ENCODE measurements around the gene ITGB1BP1.

ITGB1BP1 gene

DNA sequence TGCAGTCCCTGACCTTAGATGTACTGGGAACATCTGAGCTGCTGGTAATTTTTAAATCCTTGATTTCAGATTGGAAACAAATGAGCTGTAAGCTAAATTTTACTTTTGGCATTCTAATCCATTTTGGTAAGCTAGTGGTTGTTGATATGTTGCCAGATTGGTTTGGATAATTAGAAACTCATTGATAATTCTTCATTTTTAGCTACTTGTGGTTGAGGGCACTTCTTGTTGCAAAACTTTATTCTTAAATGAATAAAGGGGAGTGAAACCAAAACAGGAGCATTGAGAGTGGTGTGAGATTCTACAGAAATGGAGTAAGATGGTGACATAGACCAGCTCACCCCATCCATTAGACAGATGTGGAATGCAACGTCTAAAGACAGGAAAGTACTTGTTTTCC is 64.5 kb downstream of the ITGB1BP1 start:
- in situ Hi-C loops (cut with MboI; ENCODE audit: low sequenced_read_pairs, unreplicated experiment), result no loop called here

DNA sequence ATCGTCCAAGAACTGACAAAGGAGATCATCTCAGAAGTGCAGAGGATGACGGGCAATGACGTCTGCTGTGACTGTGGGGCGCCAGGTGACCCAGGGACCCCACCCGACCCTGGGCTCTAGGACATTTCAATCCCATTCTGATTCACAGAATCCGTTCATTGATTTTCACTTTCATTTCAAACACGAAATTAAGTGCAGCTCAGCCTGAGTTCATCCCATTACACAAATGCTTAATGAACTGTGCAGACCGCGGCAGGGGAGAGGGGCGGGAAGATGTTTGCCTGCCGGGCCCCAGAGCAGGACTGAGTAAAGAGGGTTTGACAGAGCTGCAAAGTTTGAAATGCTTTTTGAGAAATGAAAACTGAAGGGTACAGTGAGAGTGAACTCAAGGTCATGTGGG is 67.1 kb downstream of the ITGB1BP1 start:
- in situ Hi-C loops (cut with MboI; ENCODE audit: low sequenced_read_pairs, unreplicated experiment), result no loop called here
- TF ChIP-seq, protein P1, sequence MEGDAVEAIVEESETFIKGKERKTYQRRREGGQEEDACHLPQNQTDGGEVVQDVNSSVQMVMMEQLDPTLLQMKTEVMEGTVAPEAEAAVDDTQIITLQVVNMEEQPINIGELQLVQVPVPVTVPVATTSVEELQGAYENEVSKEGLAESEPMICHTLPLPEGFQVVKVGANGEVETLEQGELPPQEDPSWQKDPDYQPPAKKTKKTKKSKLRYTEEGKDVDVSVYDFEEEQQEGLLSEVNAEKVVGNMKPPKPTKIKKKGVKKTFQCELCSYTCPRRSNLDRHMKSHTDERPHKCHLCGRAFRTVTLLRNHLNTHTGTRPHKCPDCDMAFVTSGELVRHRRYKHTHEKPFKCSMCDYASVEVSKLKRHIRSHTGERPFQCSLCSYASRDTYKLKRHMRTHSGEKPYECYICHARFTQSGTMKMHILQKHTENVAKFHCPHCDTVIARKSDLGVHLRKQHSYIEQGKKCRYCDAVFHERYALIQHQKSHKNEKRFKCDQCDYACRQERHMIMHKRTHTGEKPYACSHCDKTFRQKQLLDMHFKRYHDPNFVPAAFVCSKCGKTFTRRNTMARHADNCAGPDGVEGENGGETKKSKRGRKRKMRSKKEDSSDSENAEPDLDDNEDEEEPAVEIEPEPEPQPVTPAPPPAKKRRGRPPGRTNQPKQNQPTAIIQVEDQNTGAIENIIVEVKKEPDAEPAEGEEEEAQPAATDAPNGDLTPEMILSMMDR (IDR thresholded peaks at IDR 0.05; ENCODE audit: borderline replicate concordance, control extremely low read depth, extremely low read depth, insufficient read depth, missing control alignments), result no peak
- DNase-seq (ENCODE audit: low spot score), result no peak

More for the DNA sequence above, 64.5 kb downstream of the ITGB1BP1 start:
- TF ChIP-seq, protein P1 (IDR thresholded peaks at IDR 0.05; ENCODE audit: borderline replicate concordance, control extremely low read depth, extremely low read depth, insufficient read depth, missing control alignments), result no peak
- DNase-seq (ENCODE audit: low spot score), result no peak

DNA sequence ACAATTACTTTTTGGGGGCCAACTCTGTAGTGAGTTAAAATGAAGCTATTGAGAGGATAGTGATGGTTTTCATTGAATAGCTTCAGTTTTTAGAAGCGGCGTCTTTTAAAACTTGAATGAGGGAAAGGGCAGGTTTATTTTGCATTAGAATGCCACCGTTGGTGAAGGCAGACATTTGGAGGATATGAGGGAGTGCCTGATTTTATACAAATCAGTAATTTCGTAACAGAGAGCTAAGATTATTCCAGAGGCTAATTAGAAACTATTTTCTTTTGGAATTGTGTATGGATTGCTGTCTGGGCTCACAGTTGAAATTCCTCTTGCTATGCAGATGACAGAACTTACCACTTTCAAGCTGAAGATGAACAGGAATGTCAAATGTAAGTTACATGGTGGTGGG is 67.6 kb downstream of the ITGB1BP1 start:
- TF ChIP-seq, protein P1 (IDR thresholded peaks at IDR 0.05; ENCODE audit: borderline replicate concordance, control extremely low read depth, extremely low read depth, insufficient read depth, missing control alignments), result no peak
- DNase-seq (ENCODE audit: low spot score), result no peak
- in situ Hi-C loops (cut with MboI; ENCODE audit: low sequenced_read_pairs, unreplicated experiment), result no loop called here

DNA sequence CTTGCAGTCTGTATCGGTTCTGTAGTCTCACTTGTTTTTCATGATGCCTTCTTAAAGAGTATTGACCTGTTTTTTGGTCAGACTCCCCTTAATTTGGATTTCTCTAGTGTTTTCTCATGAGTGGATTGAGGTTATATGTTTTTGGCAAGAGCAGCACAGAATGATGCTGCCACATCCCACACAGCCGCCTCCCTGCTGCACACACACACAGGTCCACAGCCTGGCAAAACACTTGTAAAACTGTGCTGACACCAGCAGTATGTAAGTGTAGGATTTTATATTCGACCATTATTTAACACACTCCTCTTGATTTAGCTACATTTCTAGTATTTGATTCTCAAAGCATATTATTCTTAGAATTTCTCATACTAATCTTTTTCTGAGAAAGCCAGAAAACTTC is 68.1 kb downstream of the ITGB1BP1 start:
- TF ChIP-seq, protein P1 (IDR thresholded peaks at IDR 0.05; ENCODE audit: borderline replicate concordance, control extremely low read depth, extremely low read depth, insufficient read depth, missing control alignments), result no peak
- no peak for DNase-seq (ENCODE audit: low spot score)
- in situ Hi-C loops (cut with MboI; ENCODE audit: low sequenced_read_pairs, unreplicated experiment), result no loop called here

DNA sequence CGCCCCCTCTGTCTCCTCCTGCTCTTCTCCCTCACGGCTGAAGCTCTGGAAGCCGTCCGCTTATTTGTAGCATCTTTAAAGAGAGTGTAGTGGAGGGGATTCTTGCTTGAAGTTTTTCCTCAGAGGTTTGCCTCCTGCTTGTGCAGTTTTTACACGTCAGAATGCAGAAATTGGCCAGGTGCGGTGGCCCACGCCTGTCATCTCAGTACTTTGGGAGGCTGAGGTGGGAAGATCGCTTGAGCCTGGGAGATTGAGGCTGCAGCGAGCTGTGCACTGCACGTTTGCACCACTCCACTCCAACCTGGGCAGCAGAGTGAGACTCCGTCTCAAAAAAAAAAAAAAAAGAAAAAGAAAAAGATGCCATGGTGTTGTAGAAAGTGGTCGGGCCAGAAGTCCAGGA is 69.0 kb downstream of the ITGB1BP1 start:
- DNase-seq (ENCODE audit: low spot score), result no peak
- TF ChIP-seq, protein P1 (IDR thresholded peaks at IDR 0.05; ENCODE audit: borderline replicate concordance, control extremely low read depth, extremely low read depth, insufficient read depth, missing control alignments), result no peak
- in situ Hi-C loops (cut with MboI; ENCODE audit: low sequenced_read_pairs, unreplicated experiment), result no loop called here

All from GM13976 (cell line).